H1 (cell line): ENCODE data around the gene RGL1. TPM values are rescaled to one million over a fixed set of nuclear protein-coding genes. Genes with fewer than 3 reads are reported as not detected.
A peak's percentile ranks its signal among the peaks of the same experiment; 100 is the strongest.

Source experiments
- CTCF ChIA-PET: fragments of 300-600 bp; sonication (Branson Sonifier 250); formaldehyde crosslinking; loops from one replicate; lab custom pipeline; 2021; ENCODE audit not compliant: partially characterized antibody; lab: Charles Lee
- POLR2A ChIA-PET: fragments of 300-600 bp; sonication (Branson Sonifier 250); formaldehyde crosslinking; loops from one replicate; lab custom pipeline; 2021; ENCODE audit warnings: inconsistent platforms; ENCODE audit not compliant: partially characterized antibody; lab: Charles Lee
- DNase-seq, 2 experiments: peaks; one replicate each; pipeline versions ENCODE4 v3.0.0 to v3.0.0-alpha.2; 2010 to 2022; ENCODE audit warnings: low spot score in 2 of 2, low read depth in 1 of 2, mixed read lengths in 1 of 2
- FAIRE-seq: peaks from 2 replicates; lab custom pipeline; 2011; peaks lifted over from hg19 to GRCh38; lab: Jason Lieb, UNC
- H2AFZ ChIP-seq: 2 replicates; pipeline ENCODE4 v1.8.1; 2012; ENCODE audit warnings: low read length, inconsistent platforms
- H2AK5ac ChIP-seq: 2 replicates; pipeline ENCODE4 v1.6.1; 2013; ENCODE audit warnings: low read depth, low read length
- H2BK120ac ChIP-seq: replicated peaks from 2 replicates; pipeline ENCODE3; 2013; ENCODE audit warnings: low read depth, low read length, inconsistent platforms
- H2BK12ac ChIP-seq: 2 replicates; pipeline ENCODE4 v1.6.1; 2013; ENCODE audit warnings: low read depth, low read length
- H2BK15ac ChIP-seq: 2 replicates; pipeline ENCODE4 v1.6.1; 2013; ENCODE audit warnings: low read length
- H2BK20ac ChIP-seq: 2 replicates; pipeline ENCODE4 v1.6.1; 2013; ENCODE audit warnings: low read length
- H2BK5ac ChIP-seq: 2 replicates; pipeline ENCODE4 v1.6.1; 2013; ENCODE audit warnings: low read depth, low read length
- H3K14ac ChIP-seq: 2 replicates; pipeline ENCODE4 v1.6.1; 2013; ENCODE audit warnings: inconsistent platforms; ENCODE audit not compliant: insufficient read length
- H3K18ac ChIP-seq: 2 replicates; pipeline ENCODE4 v1.6.1; 2013; ENCODE audit warnings: low read length; ENCODE audit errors: extremely low read depth
- H3K23ac ChIP-seq: 2 replicates; pipeline ENCODE4 v1.6.1; 2013; ENCODE audit warnings: inconsistent platforms; ENCODE audit not compliant: insufficient read length
- H3K23me2 ChIP-seq: 2 replicates; pipeline ENCODE4 v1.6.1; 2013; ENCODE audit warnings: low read depth, low read length
- H3K27ac ChIP-seq: 2 replicates; pipeline ENCODE4 v1.6.1; 2011; ENCODE audit warnings: low read depth, low read length, inconsistent platforms
- H3K27me3 ChIP-seq, 4 experiments: replicated peaks in 1 of 4; 1 replicate in 1 of 4; 2 replicates in 3 of 4; pipeline versions ENCODE4 v1.6.1 to v1.8.1; 2011 to 2013; ENCODE audit warnings: low read length in 3 of 4, mild to moderate bottlenecking in 3 of 4, inconsistent platforms in 2 of 4, mixed read lengths in 2 of 4, moderate library complexity in 1 of 4; ENCODE audit not compliant: control insufficient read depth in 3 of 4, insufficient read depth in 3 of 4; ENCODE audit errors: extremely low read depth in 1 of 4
- H3K36me3 ChIP-seq, 4 experiments: 2 replicates each; pipeline versions ENCODE4 v1.6.1 to v1.8.1; 2011 to 2013; ENCODE audit warnings: mild to moderate bottlenecking in 4 of 4, low read length in 3 of 4, moderate library complexity in 2 of 4, control low read depth in 1 of 4, inconsistent platforms in 1 of 4; ENCODE audit not compliant: insufficient read depth in 4 of 4, control insufficient read depth in 2 of 4
- H3K4ac ChIP-seq: replicated peaks from 2 replicates; pipeline ENCODE3; 2013; ENCODE audit warnings: low read length, low read depth, mixed read lengths, inconsistent platforms; ENCODE audit not compliant: insufficient read length
- H3K4me1 ChIP-seq, 4 experiments: replicated peaks in 1 of 4; 1 replicate in 1 of 4; 2 replicates in 3 of 4; pipeline versions ENCODE4 v1.6.1 to v1.8.1; 2011 to 2013; ENCODE audit warnings: low read length in 3 of 4, inconsistent platforms in 2 of 4, mixed read lengths in 1 of 4; ENCODE audit not compliant: insufficient read depth in 4 of 4, control insufficient read depth in 3 of 4
- H3K4me2 ChIP-seq, 2 experiments: 2 replicates each; pipeline versions ENCODE4 v1.6.1 to v1.8.1; 2011 to 2013; ENCODE audit warnings: low read depth in 2 of 2, low read length in 2 of 2, control low read depth in 1 of 2, inconsistent platforms in 1 of 2, mild to moderate bottlenecking in 1 of 2; ENCODE audit not compliant: insufficient read depth in 1 of 2
- H3K4me3 ChIP-seq, 4 experiments: fragments of 200-600, 300-600 bp in 1 of 4; sonication (generic), shearing (Covaris generic), sonication (Bioruptor Twin) in 1 of 4; 2 replicates each; pipeline versions ENCODE4 v1.5.1 to v1.8.1; 2011 to 2016; ENCODE audit warnings: low read length in 4 of 4, low read depth in 3 of 4, control low read depth in 2 of 4, inconsistent platforms in 2 of 4, mild to moderate bottlenecking in 2 of 4, mixed read lengths in 1 of 4, moderate library complexity in 1 of 4; ENCODE audit not compliant: insufficient read depth in 2 of 4; ENCODE audit errors: extremely low read depth in 1 of 4
- H3K56ac ChIP-seq: replicated peaks from 2 replicates; pipeline ENCODE3; 2013; ENCODE audit warnings: low read depth, mild to moderate bottlenecking, mixed read lengths, low read length, inconsistent platforms; ENCODE audit not compliant: insufficient read length
- H3K79me1 ChIP-seq: 2 replicates; pipeline ENCODE4 v1.6.1; 2013; ENCODE audit warnings: low read depth, low read length, control low read depth
- H3K79me2 ChIP-seq, 2 experiments: 2 replicates each; pipeline versions ENCODE4 v1.6.1 to v1.8.1; 2012 to 2013; ENCODE audit warnings: low read length in 2 of 2, mild to moderate bottlenecking in 2 of 2, inconsistent platforms in 1 of 2; ENCODE audit not compliant: insufficient read depth in 2 of 2, control insufficient read depth in 1 of 2
- H3K9ac ChIP-seq, 4 experiments: replicated peaks in 1 of 4; 1 replicate in 1 of 4; 2 replicates in 3 of 4; pipeline versions ENCODE4 v1.6.1 to v1.8.1; 2011 to 2013; ENCODE audit warnings: low read depth in 3 of 4, low read length in 3 of 4, control low read depth in 2 of 4, mild to moderate bottlenecking in 2 of 4, moderate library complexity in 2 of 4, inconsistent platforms in 1 of 4; ENCODE audit errors: extremely low read depth in 1 of 4
- H3K9me3 ChIP-seq, 2 experiments: 2 replicates each; pipeline versions ENCODE4 v1.6.1 to v1.8.1; 2012 to 2013; ENCODE audit warnings: mild to moderate bottlenecking in 2 of 2, moderate library complexity in 2 of 2, control low read depth in 1 of 2, inconsistent platforms in 1 of 2, low read depth in 1 of 2, low read length in 1 of 2, mixed read lengths in 1 of 2; ENCODE audit not compliant: insufficient read depth in 2 of 2
- H4K20me1 ChIP-seq, 2 experiments: replicated peaks in 1 of 2; 2 replicates each; pipeline versions ENCODE3 to v1.8.1; 2011 to 2013; ENCODE audit warnings: inconsistent platforms in 2 of 2, low read length in 2 of 2, mild to moderate bottlenecking in 1 of 2; ENCODE audit not compliant: insufficient read depth in 2 of 2, control insufficient read depth in 1 of 2
- H4K5ac ChIP-seq: 2 replicates; pipeline ENCODE4 v1.6.1; 2013; ENCODE audit warnings: low read length, low read depth, mixed read lengths, inconsistent platforms; ENCODE audit not compliant: insufficient read length
- H4K8ac ChIP-seq: 2 replicates; pipeline ENCODE4 v1.8.0; 2013; ENCODE audit warnings: mild to moderate bottlenecking, moderate library complexity, low read length, inconsistent platforms; ENCODE audit not compliant: insufficient read depth; ENCODE audit errors: extremely low read depth
- H4K91ac ChIP-seq: replicated peaks from 2 replicates; pipeline ENCODE3; 2013; ENCODE audit warnings: low read length, mixed read lengths, inconsistent platforms; ENCODE audit not compliant: insufficient read length
- WGBS, 2 experiments: shearing (Covaris generic) in 1 of 2; methylation state at CpG; one replicate each; pipeline versions ENCODE4 v1.1.6 to v1.1.7; 2013 to 2015; ENCODE audit warnings: low lambda C conversion rate in 2 of 2, mixed read lengths in 2 of 2, inconsistent platforms in 1 of 2, low coverage in 1 of 2, missing lambda C conversion rate in 1 of 2; ENCODE audit not compliant: insufficient replicate concordance in 2 of 2, insufficient coverage in 1 of 2, insufficient read length in 1 of 2; ENCODE audit errors: extremely low coverage in 1 of 2, missing lambda C conversion rate in 1 of 2; 5-methylcytosine and 5-hydroxymethylcytosine counted together
- polyA plus RNA-seq, 7 experiments: library from polyadenylated mRNA; depleted of rRNA in 3 of 7; stranded (reverse) in 5 of 7; unstranded in 2 of 7; fragments of >200 nt in 5 of 7; fragments of 200-250 nt in 2 of 7; gene quantifications; 1 replicate in 5 of 7; 2 replicates in 1 of 7; 4 replicates in 1 of 7; pipeline versions ENCODE4 v1.2.1 to v1.2.3, GENCODE V29; 2011 to 2013; ENCODE audit warnings: missing spikeins in 2 of 7, mixed read lengths in 2 of 7
- total RNA-seq: library from RNA; stranded (reverse); fragmentation: NEBNext Ultra II Directional; extraction: Animal tissue kit (Norgen Biotek cat#: 25700); gene quantifications from 2 replicates; pipeline ENCODE4 v1.2.1, GENCODE V29; 2021

Gene RGL1
- total and polyA plus RNA-seq, 2 of the 8 experiments (the other 6 are each of a cell fraction or from before 2014, with no cell fraction given): 0.98 to 2.4 TPM

DNA sequence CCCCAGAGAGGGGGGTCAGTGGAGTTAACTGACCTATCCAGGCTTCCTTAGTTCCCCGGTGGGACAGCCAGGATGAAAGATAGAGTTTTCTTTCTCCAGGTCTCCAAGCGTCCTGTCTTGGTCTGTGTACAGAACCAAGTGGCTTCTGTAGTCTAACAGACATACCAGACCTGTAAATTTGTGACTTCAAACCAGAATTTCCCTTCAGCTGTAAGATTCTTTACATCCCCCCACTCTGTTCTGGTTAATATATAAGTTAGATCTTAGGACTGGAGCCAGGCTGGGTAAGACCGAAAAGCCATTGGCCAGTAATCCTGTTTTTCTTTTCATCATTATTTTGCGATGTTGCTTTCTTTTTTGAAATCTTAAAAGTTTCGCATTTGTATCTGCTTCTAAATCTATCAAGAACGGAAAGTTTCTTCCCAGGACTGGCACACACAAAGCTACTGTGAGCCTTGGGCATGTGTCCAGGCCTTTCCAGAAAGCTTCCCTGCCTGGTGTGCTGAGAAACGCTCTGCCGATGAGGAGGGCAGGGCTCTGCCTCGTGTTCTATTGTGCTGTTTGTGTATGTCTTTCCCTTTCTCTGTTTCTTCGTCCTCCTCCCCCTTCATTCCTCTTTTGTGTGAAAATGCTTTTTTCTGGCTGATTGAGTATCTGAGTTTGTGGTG lies 72.3 kb downstream of the RGL1 start:
- Histone ChIP-seq H4K5ac (no peak overlapping the region), H4K8ac (no peak overlapping the region), H2BK120ac (no peak overlapping the region), H3K4me1 (peaks cover 2 to 5% (median 2%) of the 10 kb centered on the region in 4 experiments; a peak in 6 of 7 replicates), H3K56ac (no peak overlapping the region), H2BK5ac (0 out of 2 replicates have a peak overlapping the region, but pooled peaks have one; percentile 16), H3K27ac (no peak overlapping the region), H3K4me3 (no peak overlapping the region), H2AFZ (no peak overlapping the region), H3K9me3 (no peaks in the 10 kb centered on the region), H4K91ac (no peak overlapping the region), H3K18ac (no peak overlapping the region), H2BK15ac (no peak overlapping the region), H3K4me2 (no peak overlapping the region), H3K36me3 (no peaks in the 10 kb centered on the region), H3K23me2 (no peaks in the 10 kb centered on the region), H3K14ac (no peak overlapping the region), H3K4ac (no peak overlapping the region), H3K23ac (no peak overlapping the region), H2BK20ac (no peak overlapping the region), H3K79me2 (no peaks in the 10 kb centered on the region), H3K27me3 (no peaks in the 10 kb centered on the region), H3K9ac (no peak overlapping the region), H2BK12ac (no peak overlapping the region), H4K20me1 (no peaks in the 10 kb centered on the region), H2AK5ac (no peak overlapping the region), H3K79me1 (no peaks in the 10 kb centered on the region)
- ChIA-PET POLR2A (no interaction called here), CTCF (interaction anchor here (0.6 to 1.0 kb wide), 2 partner anchors 8 to 1988 kb away, joined by 3 to 4 read pairs; no protein-coding TSS in a partner anchor)
- WGBS, 2 experiments: 90% methylated on average over 10 of the region's 10 CpGs; no CpG with 5 or more reads in 1 of the 2 experiments
- no peak for FAIRE-seq
- no peak for DNase-seq
